Amygdala (tissue), 56 donors: Measurements from ENCODE around the gene E2F2.

Source experiments
- DNase-seq, 56 donors: peaks; one replicate each; lab custom pipeline; 2025; lab: John Stamatoyannopoulos, UW

The E2F2 gene

DNA sequence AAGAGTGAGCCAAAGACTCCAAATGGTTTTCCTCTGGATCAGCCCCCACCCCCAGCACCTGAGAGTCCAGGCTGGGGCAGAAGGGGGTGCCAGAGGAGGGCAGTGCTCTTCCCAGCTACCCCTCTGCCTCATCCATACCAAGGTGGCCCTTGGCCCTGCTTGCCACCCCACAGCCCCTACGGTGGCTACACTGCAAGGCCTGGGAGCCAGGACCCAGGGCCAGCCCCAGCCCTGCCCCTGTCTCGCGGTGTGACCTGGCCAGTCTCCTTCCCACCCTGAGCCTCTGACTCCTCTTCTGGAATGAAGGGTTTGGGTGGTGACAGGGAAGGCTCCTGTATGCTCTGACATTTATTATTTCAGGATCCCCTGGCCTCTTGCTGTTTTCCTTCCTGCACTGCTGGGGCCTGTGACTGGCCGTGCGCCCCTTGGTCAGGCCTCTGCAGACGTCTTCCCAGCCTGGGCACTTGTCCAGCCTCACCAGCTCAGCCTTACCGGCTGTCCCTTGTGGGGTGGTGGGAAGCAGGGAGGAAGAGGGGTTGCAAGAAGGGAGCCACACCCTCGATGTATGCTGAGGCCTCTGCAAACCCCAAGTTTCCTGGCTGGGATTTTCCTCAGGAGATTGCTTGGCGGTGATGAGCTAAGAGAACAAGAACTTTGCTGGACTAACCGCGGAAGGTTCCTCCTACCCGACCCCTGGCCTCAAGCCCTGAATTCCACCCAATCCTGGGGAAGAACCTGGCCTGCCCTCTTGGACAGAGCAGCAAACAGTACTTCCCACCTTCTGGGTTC lies 60.6 kb downstream of the E2F2 start:
- DNase-seq: peak in 8 of 56 donors; percentile 3 to 38 (median 18)

DNA sequence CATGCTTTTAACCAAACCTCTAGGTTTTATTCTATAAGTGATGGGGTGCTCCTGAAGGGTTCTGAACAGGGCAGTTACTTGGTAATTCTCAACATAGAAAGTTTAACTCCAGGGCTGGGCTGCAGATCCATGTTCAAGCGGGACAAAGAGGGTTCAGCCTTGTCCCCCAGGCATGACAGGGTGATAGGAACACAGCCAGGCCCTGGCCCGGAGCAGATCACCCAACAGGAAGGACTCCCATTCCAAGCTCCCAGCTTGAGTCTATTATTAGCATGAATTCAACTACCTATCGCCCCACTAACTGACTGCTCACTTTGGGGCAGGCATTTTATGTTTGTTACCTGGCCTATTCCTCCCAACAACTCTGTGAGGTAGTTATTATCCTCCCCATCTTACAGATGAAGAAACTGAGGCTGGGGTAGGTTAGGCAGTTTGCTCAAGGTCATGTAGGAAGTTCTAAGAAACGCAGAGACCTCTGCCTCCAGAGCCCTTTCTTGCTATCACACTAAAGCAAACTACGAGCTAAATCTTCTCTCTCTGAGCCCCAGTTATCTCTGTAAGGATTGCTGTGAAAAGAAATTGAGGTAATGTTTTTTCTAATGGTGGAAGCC lies 61.6 kb downstream of the E2F2 start:
- DNase-seq: no peak

- DNase-seq: peak in 48 of 56 donors; percentile 9 to 87 (median 57)
These were observed 64.5 kb downstream of the E2F2 start for GRCh38 chr1:23466423-23466989.

- DNase-seq: no peak
These were observed 67.7 kb downstream of the E2F2 start for GRCh38 chr1:23463286-23463685.

- DNase-seq: no peak
These were observed 68.3 kb downstream of the E2F2 start for GRCh38 chr1:23462766-23463165.

DNA sequence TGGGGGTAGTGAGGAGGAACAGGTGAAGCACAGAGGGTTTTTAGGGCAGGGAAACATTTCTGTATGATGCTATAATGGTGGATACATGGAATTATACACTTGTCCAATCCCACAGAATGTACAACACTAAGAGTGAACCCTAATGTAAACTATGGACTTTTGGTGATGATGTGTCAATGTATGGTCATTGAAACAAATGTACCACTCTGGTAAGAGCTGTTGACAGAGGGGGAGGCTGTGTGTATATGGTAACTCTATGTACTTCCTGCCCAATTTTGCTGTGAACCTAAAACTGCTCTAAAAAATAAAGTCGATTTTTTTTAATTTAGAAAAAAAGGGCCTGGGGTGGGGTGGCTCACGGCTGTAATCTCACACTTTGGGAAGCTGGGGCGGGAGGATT lies 70.0 kb downstream of the E2F2 start:
- no peak for DNase-seq

DNA sequence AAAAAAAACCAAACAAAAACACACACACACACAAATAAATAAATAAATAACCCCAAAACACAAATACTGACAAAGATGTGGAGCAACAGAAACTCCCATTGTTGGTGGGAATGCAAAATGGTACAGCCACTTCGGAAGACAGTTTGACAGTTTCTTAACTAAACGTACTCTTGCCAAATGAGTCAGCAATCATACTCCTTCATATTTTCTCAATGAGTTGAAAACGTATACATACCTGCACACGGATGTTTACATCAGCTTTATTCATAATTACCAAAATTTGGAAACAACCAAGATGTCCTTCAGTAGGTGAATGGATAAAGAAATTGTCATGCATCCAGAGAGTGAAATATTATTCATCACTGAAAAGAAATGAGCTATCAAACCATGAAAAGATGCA lies 70.5 kb downstream of the E2F2 start:
- DNase-seq: no peak

GRCh38 chr1:23459338-23459757 lies 71.7 kb downstream of the E2F2 start:
- DNase-seq: no peak
